HUES6 (cell line): ENCODE data around the gene NDC80.

Experiments
- H3K27ac ChIP-seq: 2 replicates; pipeline ENCODE4 v1.7.0; 2013; ENCODE audit warnings: low read depth, mild to moderate bottlenecking, low read length, inconsistent platforms
- H3K27me3 ChIP-seq: 2 replicates; pipeline ENCODE4 v1.6.1; 2013; ENCODE audit warnings: low read length; ENCODE audit not compliant: control insufficient read depth, insufficient read depth
- H3K36me3 ChIP-seq: 2 replicates; pipeline ENCODE4 v1.6.1; 2013; ENCODE audit warnings: low read length; ENCODE audit not compliant: control insufficient read depth, insufficient read depth
- H3K4me1 ChIP-seq: 2 replicates; pipeline ENCODE4 v1.6.1; 2013; ENCODE audit warnings: low read length; ENCODE audit not compliant: control insufficient read depth, insufficient read depth
- H3K4me3 ChIP-seq: 2 replicates; pipeline ENCODE4 v1.5.1; 2013; ENCODE audit warnings: low read depth, low read length
- H3K9ac ChIP-seq: one replicate; pipeline ENCODE4 v1.6.1; 2013; ENCODE audit warnings: mild to moderate bottlenecking, low read length
- H3K9me3 ChIP-seq: 2 replicates; pipeline ENCODE4 v1.6.1; 2013; ENCODE audit warnings: low read depth, low read length; ENCODE audit not compliant: control insufficient read depth, insufficient read depth

Gene NDC80

DNA sequence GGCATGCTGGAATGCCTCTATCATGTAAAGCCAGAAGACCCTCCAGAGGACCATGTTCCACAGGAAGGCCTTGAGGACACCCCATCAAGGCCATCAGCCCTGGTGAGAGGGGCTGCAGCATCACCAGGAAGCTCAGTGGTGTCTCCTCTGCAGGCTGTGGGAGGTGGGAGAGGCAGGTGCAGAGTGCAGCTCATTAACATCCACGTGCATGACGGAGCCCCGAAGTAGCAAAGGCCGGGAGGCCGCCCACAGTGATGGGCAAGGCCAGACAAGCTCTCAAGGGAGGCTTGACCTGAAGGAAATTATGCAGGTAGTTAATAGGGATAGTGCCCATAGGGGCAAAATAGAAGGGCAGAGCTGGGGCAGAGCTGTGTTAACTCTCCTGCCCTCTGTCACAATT is 53.9 kb downstream of the NDC80 start:
- Histone ChIP-seq H3K4me1 (no peaks in the 10 kb centered on the region), H3K27me3 (no peaks in the 10 kb centered on the region), H3K9ac (no peak overlapping the region), H3K36me3 (no peaks in the 10 kb centered on the region), H3K4me3 (no peak overlapping the region), H3K27ac (no peak overlapping the region), H3K9me3 (no peaks in the 10 kb centered on the region)

DNA sequence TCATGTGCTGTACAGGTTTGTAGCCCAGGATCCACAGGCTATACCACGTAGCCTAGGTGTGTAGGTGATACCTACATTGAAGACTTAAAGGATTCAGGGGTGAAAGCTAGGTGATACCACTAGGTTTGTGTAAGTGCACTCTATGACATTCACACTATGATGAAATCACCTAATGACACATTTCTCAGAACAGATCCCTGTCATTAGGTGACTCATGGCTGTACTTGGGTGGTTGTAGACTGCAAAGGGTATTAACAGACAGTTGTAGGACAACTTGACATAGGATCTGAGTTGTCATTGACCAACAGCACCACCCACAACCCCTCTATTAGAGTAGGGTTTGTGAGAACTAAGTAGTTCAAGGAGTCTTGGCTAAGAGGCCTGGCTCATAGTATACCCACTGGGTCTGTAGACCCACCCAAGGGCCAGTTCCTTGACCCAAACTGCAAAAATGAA is 56.5 kb downstream of the NDC80 start:
- H3K4me1 ChIP-seq: no peaks in the 10 kb centered on the region
- no peaks in the 10 kb centered on the region for H3K36me3 ChIP-seq
- no peak overlapping the region for H3K4me3 ChIP-seq
- H3K27ac ChIP-seq: no peak overlapping the region
- H3K9ac ChIP-seq: no peak overlapping the region
- H3K9me3 ChIP-seq: peaks cover under 1% of the 10 kb centered on the region; the same call in 1 of the 2 replicates
- no peaks in the 10 kb centered on the region for H3K27me3 ChIP-seq

DNA sequence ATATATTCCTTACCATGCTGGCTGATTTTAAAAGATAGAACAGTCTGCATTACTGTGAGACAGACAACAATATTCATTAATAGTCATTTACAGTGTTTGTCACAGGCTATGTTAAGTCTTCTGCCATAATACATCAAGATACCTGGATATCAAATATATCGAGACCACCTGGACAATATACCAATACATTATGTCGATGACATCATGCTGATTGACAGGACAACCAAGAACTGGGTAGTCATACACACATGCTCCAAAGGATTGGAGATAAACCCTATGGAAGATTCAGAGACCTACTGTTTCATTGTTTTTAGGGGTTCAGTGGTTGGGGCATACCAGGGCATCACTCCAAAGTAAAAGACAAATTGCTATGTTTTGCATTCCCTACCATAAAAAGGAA is 57.6 kb downstream of the NDC80 start:
- no peaks in the 10 kb centered on the region for H3K36me3 ChIP-seq
- H3K4me3 ChIP-seq: no peak overlapping the region
- no peaks in the 10 kb centered on the region for H3K4me1 ChIP-seq
- no peak overlapping the region for H3K9ac ChIP-seq
- H3K27ac ChIP-seq: no peak overlapping the region
- H3K27me3 ChIP-seq: no peaks in the 10 kb centered on the region
- H3K9me3 ChIP-seq: peaks cover 3% of the 10 kb centered on the region; the same call in 1 of the 2 replicates

DNA sequence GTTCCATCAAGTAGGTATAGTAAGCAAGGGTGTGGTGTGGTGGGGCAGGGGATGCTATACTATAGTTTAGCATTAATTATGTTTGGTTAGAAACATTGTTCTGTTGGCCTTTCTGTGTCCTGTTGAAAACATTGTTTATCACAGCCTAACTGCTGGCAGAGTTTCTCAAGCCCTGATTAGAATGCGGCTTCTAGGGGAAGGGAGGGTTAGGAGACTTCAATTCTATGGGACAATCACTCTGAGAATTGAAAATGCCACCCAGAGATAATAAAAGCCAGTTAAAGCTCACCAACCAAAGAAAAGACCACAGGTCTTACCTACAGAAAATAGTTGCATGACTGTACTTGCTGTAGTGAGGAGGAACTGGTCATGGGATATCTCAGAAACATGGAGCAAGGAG is 64.2 kb downstream of the NDC80 start:
- Histone ChIP-seq H3K36me3 (no peaks in the 10 kb centered on the region), H3K9me3 (peaks cover 6% of the 10 kb centered on the region), H3K27me3 (no peaks in the 10 kb centered on the region), H3K4me3 (no peak overlapping the region), H3K27ac (no peak overlapping the region), H3K4me1 (no peaks in the 10 kb centered on the region), H3K9ac (no peak overlapping the region)

DNA sequence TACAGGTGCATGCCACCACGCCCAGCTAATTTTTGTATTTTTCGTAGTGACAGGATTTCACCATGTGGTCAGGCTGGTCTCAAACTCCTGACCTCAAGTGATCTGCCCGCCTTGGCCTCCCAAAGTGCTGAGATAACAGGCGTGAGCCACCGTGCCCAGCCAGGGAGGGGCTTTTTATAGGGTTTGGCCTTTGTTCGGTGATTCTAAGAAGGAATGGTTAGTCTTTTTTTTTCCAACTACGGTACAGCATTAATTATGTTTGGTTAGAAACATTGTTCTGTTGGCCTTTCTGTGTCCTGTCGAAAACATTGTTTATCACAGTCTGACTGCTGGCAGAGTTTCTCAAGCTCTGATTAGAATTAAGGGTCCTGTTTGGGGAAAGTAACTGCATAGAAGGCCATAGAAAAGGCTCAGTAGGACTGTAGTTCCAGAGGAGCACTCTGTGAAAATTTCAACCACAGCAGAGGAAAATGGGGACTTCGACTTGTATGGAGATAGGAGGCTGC is 64.8 kb downstream of the NDC80 start:
- H3K27ac ChIP-seq: no peak overlapping the region
- no peak overlapping the region for H3K9ac ChIP-seq

DNA sequence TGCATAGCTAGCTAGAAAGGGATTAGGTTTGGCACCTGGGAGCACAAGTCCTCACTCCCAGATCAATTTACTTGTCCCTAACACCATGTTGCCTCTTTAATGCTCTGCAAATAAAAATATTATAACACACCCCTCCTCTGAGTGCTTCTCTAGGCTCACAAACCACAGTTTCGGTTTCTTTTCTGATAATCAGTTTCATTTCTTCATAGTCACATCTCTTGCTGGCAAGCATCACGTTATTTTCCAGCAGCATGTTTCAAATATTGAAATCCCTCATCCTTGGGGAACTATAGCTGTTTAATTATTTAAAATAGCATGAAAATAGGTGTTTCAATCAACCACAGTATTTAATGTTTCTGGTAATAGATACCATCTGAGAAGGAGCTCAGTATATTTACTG is 70.3 kb downstream of the NDC80 start:
- H3K4me1 ChIP-seq: no peaks in the 10 kb centered on the region
- no peak overlapping the region for H3K4me3 ChIP-seq

More for the DNA sequence above, 64.8 kb downstream of the NDC80 start:
- Histone ChIP-seq H3K27me3 (no peaks in the 10 kb centered on the region), H3K4me1 (no peaks in the 10 kb centered on the region), H3K9me3 (peaks cover 6% of the 10 kb centered on the region), H3K4me3 (no peak overlapping the region), H3K36me3 (no peaks in the 10 kb centered on the region)

DNA sequence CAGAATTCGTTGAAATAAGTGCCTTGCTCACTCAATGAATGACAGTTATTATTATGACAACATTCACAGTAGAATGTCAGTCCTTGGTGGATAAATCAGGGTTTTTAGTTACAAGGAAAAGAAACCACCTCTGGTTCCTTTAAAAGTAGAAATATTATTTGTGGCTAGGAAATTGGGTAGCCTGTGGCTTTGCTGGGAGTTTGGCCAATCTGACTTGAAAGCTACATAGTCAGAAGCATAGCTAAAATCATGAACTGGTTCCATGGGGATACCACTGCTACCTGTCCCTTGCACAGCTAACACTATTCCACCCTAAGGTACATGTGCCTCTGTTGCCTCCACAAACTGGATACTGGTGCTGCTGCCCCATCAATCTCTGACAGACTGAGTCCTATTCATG is 71.4 kb downstream of the NDC80 start:
- Histone ChIP-seq H3K36me3 (no peaks in the 10 kb centered on the region), H3K4me3 (no peak overlapping the region), H3K9ac (no peak overlapping the region), H3K9me3 (no peaks in the 10 kb centered on the region), H3K27ac (no peak overlapping the region), H3K4me1 (no peaks in the 10 kb centered on the region), H3K27me3 (no peaks in the 10 kb centered on the region)

More for the DNA sequence above, 70.3 kb downstream of the NDC80 start:
- H3K9me3 ChIP-seq: no peaks in the 10 kb centered on the region
- H3K27ac ChIP-seq: no peak overlapping the region
- H3K9ac ChIP-seq: no peak overlapping the region
- H3K27me3 ChIP-seq: no peaks in the 10 kb centered on the region
- H3K36me3 ChIP-seq: no peaks in the 10 kb centered on the region

DNA sequence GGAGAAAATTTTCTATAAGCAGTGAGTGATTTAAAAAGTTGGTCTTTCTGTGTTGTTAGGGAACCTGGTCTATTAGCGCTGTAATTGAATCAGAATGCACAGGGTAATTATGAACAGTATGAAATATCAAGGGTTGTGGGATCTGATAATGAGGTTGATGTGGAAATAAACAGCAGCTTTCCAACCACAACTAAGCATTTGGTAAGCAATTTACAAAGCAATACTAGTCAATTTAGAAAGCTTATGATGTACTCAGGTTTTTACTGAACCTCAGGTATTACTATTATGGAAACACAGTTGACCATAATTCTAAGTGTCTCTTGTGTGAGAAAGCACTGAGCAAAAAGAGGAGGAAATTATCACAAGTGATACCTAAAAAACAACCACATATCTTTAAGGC is 73.2 kb downstream of the NDC80 start:
- no peak overlapping the region for H3K27ac ChIP-seq
- no peaks in the 10 kb centered on the region for H3K9me3 ChIP-seq
- no peak overlapping the region for H3K4me3 ChIP-seq
- no peaks in the 10 kb centered on the region for H3K27me3 ChIP-seq
- no peaks in the 10 kb centered on the region for H3K4me1 ChIP-seq
- H3K9ac ChIP-seq: no peak overlapping the region
- no peaks in the 10 kb centered on the region for H3K36me3 ChIP-seq

DNA sequence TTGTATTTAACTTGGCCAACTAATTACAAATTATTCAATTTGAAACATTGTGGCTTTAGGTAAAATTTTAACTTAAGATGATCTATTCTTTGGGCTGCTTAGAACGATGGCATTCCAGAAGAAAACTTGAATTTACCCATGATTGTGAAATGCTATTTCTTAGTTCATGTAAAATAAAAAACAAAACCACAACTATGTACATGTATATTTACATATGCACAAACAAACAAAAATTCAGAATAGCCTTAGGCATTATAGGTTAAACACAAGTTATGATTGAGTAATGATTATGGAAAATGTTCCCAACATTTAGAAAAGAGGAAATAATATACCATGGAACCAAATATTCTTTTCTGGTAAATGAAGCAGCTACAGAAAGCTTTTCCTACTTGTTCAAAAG is 80.6 kb downstream of the NDC80 start:
- Histone ChIP-seq H3K9me3 (no peaks in the 10 kb centered on the region), H3K36me3 (no peaks in the 10 kb centered on the region), H3K27ac (no peak overlapping the region), H3K4me3 (no peak overlapping the region), H3K27me3 (peaks cover 33% of the 10 kb centered on the region; the same call in 1 of the 2 replicates), H3K9ac (no peak overlapping the region), H3K4me1 (peaks cover 14% of the 10 kb centered on the region)

DNA sequence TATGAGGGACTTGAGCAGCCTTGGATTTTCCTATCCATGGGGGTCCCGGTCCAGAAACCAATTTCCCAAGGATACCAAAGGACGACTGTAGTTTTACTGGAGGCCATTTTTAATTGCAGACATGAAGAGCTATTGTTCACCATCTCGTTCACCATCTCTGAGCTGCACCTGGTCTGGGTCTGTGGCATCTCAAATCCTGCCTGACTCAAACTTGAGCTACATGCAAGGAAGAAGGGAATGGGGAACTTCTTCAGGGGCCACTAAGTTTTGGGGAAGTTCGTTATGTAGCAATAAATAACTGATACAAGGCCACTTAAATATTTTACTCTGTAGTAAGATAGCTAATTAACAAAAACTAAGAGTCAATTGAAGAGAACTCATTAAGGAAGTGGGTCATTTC is 82.1 kb downstream of the NDC80 start:
- Histone ChIP-seq H3K4me3 (no peak overlapping the region), H3K9ac (no peak overlapping the region), H3K27ac (no peak overlapping the region), H3K36me3 (no peaks in the 10 kb centered on the region), H3K4me1 (peaks cover 14% of the 10 kb centered on the region), H3K27me3 (peaks cover 35% of the 10 kb centered on the region; the same call in 1 of the 2 replicates), H3K9me3 (no peaks in the 10 kb centered on the region)

DNA sequence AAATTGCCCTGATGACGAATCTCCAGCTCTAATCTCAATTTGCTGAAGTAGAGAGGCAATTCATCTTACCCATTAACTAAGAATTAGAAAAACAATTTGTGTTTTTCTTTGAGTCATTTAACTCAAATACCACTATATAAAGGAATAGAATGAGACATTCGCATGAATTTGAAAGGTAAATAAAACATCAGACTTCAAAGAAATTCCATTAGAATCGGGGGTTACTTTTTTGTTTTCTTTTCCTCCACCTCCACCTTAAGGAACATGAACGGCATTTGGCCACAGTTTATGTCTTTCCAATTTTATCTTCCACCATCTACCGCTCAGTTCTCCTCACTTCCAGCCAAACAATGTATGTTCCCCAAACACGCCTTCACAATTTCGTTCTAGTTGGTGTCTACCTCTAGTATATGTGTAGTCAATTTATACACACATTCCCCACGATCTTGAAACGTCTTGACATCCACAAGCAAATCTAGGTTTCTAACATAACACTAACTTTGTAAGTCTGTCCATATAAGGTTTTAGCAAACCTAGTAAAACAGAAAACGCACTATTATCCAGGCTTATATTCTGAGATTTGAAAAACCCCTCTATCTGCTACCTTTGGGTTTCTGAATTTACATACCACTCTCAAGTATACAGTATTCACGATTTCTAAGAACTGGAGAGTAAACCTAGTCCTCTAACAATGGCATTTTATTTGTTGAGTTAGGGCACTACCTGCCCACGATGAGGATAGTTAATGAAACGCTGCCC is 83.0 kb downstream of the NDC80 start:
- Histone ChIP-seq H3K27me3 (peaks cover 35% of the 10 kb centered on the region; the same call in 1 of the 2 replicates), H3K9ac (peak overlapping the region; percentile 97), H3K9me3 (no peaks in the 10 kb centered on the region), H3K36me3 (no peaks in the 10 kb centered on the region), H3K4me1 (peaks cover 14% of the 10 kb centered on the region), H3K27ac (peak overlapping the region; percentile 95; the same call in 1 of the 2 replicates), H3K4me3 (peak overlapping the region; percentile 97)
